Adrenal gland (tissue), 5 donors: ENCODE measurements around the gene EPM2A.

Experiments used
- CTCF ChIP-seq, 6 experiments: fragments of 450-650 bp in 4 of 6; fragments of 200-600 bp in 2 of 6; sonication (generic) in 1 of 6; IDR thresholded peaks; 1 replicate in 5 of 6; 2 replicates in 1 of 6; pipeline versions ENCODE4 v1.5.1 to v1.8.0; 2016 to 2021; ENCODE audit warnings: antibody characterized with exemption in 6 of 6, mild to moderate bottlenecking in 2 of 6, moderate library complexity in 1 of 6
- POLR2A ChIP-seq, 2 donors: fragments of 450-650 bp; IDR thresholded peaks; one replicate each; pipeline ENCODE4 v1.6.1; 2017; ENCODE audit warnings: antibody characterized with exemption in 2 of 2, mild to moderate bottlenecking in 2 of 2, moderate library complexity in 1 of 2
- donor health status: DM: no; HTN: no; CAD: no.

GRCh38 chr6:145761584-145761983 lies 26.3 kb upstream of the EPM2A start:
- TF ChIP-seq CTCF (IDR thresholded peaks at IDR 0.05), result no peak
- TF ChIP-seq POLR2A (IDR thresholded peaks at IDR 0.05), result no peak
